Measurements from ENCODE around the gene AZIN2. TPM values are rescaled to one million over a fixed set of nuclear protein-coding genes. Genes with fewer than 3 reads are reported as not detected.
"Not testable (repeated sequence)": the region's sequence is repeated elsewhere in the genome, so short reads cannot be mapped to it uniquely, and the experiment has no call there.

Gene AZIN2
- total RNA-seq, 1 experiment from 2014 or later, result 1.5 TPM

DNA sequence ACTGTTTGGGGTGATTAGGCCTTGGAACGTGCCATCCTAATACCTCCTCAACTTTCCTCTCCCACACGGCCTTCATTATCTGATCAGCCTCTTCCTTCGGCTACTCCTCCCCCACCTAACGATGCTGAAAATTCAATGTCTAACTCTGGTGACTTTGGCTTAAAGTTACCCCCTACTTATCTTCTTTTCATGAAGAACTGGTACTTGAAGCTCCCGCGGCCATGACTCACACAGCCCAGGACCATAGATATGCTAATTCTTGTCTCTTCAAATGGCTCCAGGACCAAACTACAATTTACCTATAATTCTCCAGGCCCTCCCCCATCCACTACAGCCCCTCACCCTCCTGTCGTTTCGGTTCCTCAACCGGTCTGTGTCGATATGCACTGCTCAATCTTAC, 15.7 kb upstream of the AZIN2 start:
- H3K9me3 Mint-ChIP-seq (ENCODE audit: unreplicated experiment), result peaks cover 36% of the 10 kb centered on the region
- no peak overlapping the region for H3K4me3 ChIP-seq (ENCODE audit: low read depth, low read length)
- no peak for TF ChIP-seq CTCF (IDR thresholded peaks at IDR 0.05; ENCODE audit: insufficient read depth in 1 of 2, low read depth in 1 of 2, low read length in 1 of 2, severe bottlenecking in 1 of 2, unreplicated experiment in 1 of 2)

GRCh38 chr1:33066477-33066876, 14.5 kb upstream of the AZIN2 start:
- H3K4me1 ChIP-seq; intact Hi-C loops (cut with micrococcal nuclease; ENCODE audit: unreplicated experiment); H3K27me3 ChIP-seq (replicated peaks; ENCODE audit: control insufficient read depth, insufficient read depth, low read length); H3K9me3 ChIP-seq; H3K36me3 Mint-ChIP-seq (ENCODE audit: insufficient read depth, unreplicated experiment); DNase-seq; H3K4me3 Mint-ChIP-seq (ENCODE audit: unreplicated experiment); CTCF ChIA-PET; H3K27ac Mint-ChIP-seq (ENCODE audit: unreplicated experiment); H3K36me3 ChIP-seq (ENCODE audit: control insufficient read depth, insufficient read depth, low read length); H3K27me3 Mint-ChIP-seq (ENCODE audit: insufficient read depth, unreplicated experiment); POLR2A ChIA-PET; BruUV-seq (replicated peaks); H3K4me1 Mint-ChIP-seq (ENCODE audit: low read depth, unreplicated experiment); H3K4me3 ChIP-seq (ENCODE audit: low read depth, low read length): not testable (repeated sequence)
- peaks cover 45% of the 10 kb centered on the region for H3K9me3 Mint-ChIP-seq (ENCODE audit: unreplicated experiment)

More for the DNA sequence above, 15.7 kb upstream of the AZIN2 start:
- POLR2A ChIA-PET, result no interaction called here
- Mint-ChIP-seq H3K27me3 (ENCODE audit: insufficient read depth, unreplicated experiment) (peaks cover 6% of the 10 kb centered on the region), H3K36me3 (ENCODE audit: insufficient read depth, unreplicated experiment) (peaks cover 5% of the 10 kb centered on the region), H3K27ac (ENCODE audit: unreplicated experiment) (no peak overlapping the region), H3K4me3 (ENCODE audit: unreplicated experiment) (no peak overlapping the region), H3K4me1 (ENCODE audit: low read depth, unreplicated experiment) (no peaks in the 10 kb centered on the region)
- H3K27me3 ChIP-seq (replicated peaks; ENCODE audit: control insufficient read depth, insufficient read depth, low read length), result no peaks in the 10 kb centered on the region
- peaks cover 9% of the 10 kb centered on the region for H3K9me3 ChIP-seq
- intact Hi-C loops (cut with micrococcal nuclease; ENCODE audit: unreplicated experiment), result no loop called here
- CTCF ChIA-PET, result no interaction called here
- H3K4me1 ChIP-seq, result no peaks in the 10 kb centered on the region
- no peaks in the 10 kb centered on the region for H3K36me3 ChIP-seq (ENCODE audit: control insufficient read depth, insufficient read depth, low read length)
- DNase-seq, result no peak
- BruUV-seq (replicated peaks), result no TSS peak

DNA sequence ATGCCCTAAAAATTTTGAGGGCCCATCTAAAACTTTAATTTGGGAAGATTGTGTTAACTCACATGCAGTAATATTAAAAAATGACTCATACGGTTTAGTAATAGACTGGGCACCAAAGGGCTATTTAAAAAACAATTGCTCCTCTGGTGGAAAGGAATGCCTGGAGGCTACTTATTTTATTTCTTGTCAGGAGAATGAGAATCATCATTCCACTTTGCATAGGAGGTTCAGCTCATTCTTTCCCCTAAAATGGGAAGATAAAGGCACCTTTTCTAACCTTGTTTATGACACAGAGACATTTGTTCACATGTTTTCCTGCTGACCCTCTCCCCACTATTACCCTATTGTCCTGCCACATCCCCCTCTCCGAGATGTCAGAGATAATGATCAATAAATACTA, 12.8 kb upstream of the AZIN2 start:
- H3K36me3 ChIP-seq (ENCODE audit: control insufficient read depth, insufficient read depth, low read length); BruUV-seq (replicated peaks); CTCF ChIA-PET: not testable (repeated sequence)

DNA sequence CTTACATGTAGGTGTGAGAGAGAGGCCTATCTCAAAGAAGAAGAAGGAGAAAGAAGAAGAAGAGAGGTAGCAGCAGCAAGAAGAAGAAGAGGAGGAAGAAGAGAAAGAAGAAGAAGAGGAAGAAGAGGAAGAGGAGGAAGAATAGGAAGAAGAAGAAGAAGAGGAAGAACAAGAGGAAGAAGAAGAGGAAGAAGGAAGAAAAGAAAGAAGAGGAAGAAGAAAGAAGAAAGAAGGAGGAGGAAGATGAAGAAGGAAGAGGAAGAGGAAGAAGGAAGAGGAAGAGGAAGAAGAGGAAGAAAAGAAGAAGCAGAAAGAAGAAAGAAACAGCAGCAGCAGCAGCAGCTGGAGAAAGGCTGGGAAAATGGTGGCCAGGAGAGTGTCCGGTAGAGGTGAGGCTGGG, 10.3 kb upstream of the AZIN2 start:
- Mint-ChIP-seq H3K4me3 (ENCODE audit: unreplicated experiment) (no peak overlapping the region), H3K4me1 (ENCODE audit: low read depth, unreplicated experiment) (no peaks in the 10 kb centered on the region), H3K27me3 (ENCODE audit: insufficient read depth, unreplicated experiment) (peaks cover 6% of the 10 kb centered on the region), H3K9me3 (ENCODE audit: unreplicated experiment) (peaks cover 30% of the 10 kb centered on the region), H3K36me3 (ENCODE audit: insufficient read depth, unreplicated experiment) (no peaks in the 10 kb centered on the region), H3K27ac (ENCODE audit: unreplicated experiment) (no peak overlapping the region)
- H3K4me3 ChIP-seq (ENCODE audit: low read depth, low read length), result no peak overlapping the region
- BruUV-seq (replicated peaks), result no TSS peak
- POLR2A ChIA-PET, result no interaction called here
- no peak for TF ChIP-seq CTCF (IDR thresholded peaks at IDR 0.05; ENCODE audit: insufficient read depth in 1 of 2, low read depth in 1 of 2, low read length in 1 of 2, severe bottlenecking in 1 of 2, unreplicated experiment in 1 of 2)
- no peak for DNase-seq
- no peaks in the 10 kb centered on the region for H3K27me3 ChIP-seq (replicated peaks; ENCODE audit: control insufficient read depth, insufficient read depth, low read length)
- no peaks in the 10 kb centered on the region for H3K36me3 ChIP-seq (ENCODE audit: control insufficient read depth, insufficient read depth, low read length)
- intact Hi-C loops (cut with micrococcal nuclease; ENCODE audit: unreplicated experiment), result no loop called here
- no peaks in the 10 kb centered on the region for H3K9me3 ChIP-seq
- no peaks in the 10 kb centered on the region for H3K4me1 ChIP-seq
- CTCF ChIA-PET, result no interaction called here

More for the DNA sequence above, 12.8 kb upstream of the AZIN2 start:
- H3K36me3 Mint-ChIP-seq (ENCODE audit: insufficient read depth, unreplicated experiment); intact Hi-C loops (cut with micrococcal nuclease; ENCODE audit: unreplicated experiment); H3K4me3 Mint-ChIP-seq (ENCODE audit: unreplicated experiment); DNase-seq; H3K27me3 ChIP-seq (replicated peaks; ENCODE audit: control insufficient read depth, insufficient read depth, low read length); POLR2A ChIA-PET; H3K9me3 ChIP-seq; H3K4me1 ChIP-seq; H3K4me1 Mint-ChIP-seq (ENCODE audit: low read depth, unreplicated experiment); H3K27ac Mint-ChIP-seq (ENCODE audit: unreplicated experiment); H3K4me3 ChIP-seq (ENCODE audit: low read depth, low read length); H3K27me3 Mint-ChIP-seq (ENCODE audit: insufficient read depth, unreplicated experiment): not testable (repeated sequence)
- H3K9me3 Mint-ChIP-seq (ENCODE audit: unreplicated experiment), result peaks cover 45% of the 10 kb centered on the region

All from Caco-2 (cell line).